ENCODE measurements around the gene ZNF143. TPM values are rescaled to one million over a fixed set of nuclear protein-coding genes. Genes with fewer than 3 reads are reported as not detected.

The ZNF143 gene
- total and polyA plus RNA-seq, 2 of the 4 experiments (the other 2 are of a cell fraction) = 23.8 to 49.6 TPM

GRCh38 chr11:9462806-9463537 is 2.2 kb downstream of the ZNF143 start:
- no CpG with 5 or more reads among the region's 8 CpGs for WGBS, 2 experiments (ENCODE audit: extremely low coverage in 2 of 2, insufficient read length in 1 of 2)
- H3K4me1 ChIP-seq (ENCODE audit: control insufficient read depth, insufficient read depth, low read length) = no peaks in the 10 kb centered on the region
- no peak overlapping the region for H3K18ac ChIP-seq (ENCODE audit: low read depth, low read length)
- H3K14ac ChIP-seq (replicated peaks; ENCODE audit: low read depth, low read length) = no peak overlapping the region
- H3K36me3 ChIP-seq (ENCODE audit: control insufficient read depth, insufficient read depth, low read length) = no peaks in the 10 kb centered on the region
- in situ Hi-C loops (cut with MboI; ENCODE audit: low sequenced_read_pairs) = no loop called here
- peaks cover 16 to 42% of the 10 kb centered on the region in 2 experiments for H3K79me1 ChIP-seq (ENCODE audit: low read depth in 1 of 2, low read length in 2 of 2)
- ATAC-seq (ENCODE audit: low read depth) = no peak
- H4K20me1 ChIP-seq (ENCODE audit: insufficient read depth, low read length) = no peaks in the 10 kb centered on the region
- ChIA-PET CTCF (no interaction called here), POLR2A (ENCODE audit: unreplicated experiment) (interaction anchor here (0.6 kb wide), 2 partner anchors 240 to 434 kb away, joined by 3 to 4 read pairs; no protein-coding TSS in a partner anchor)
- H3K27me3 ChIP-seq (ENCODE audit: control insufficient read depth, insufficient read depth, low read length) = no peaks in the 10 kb centered on the region
- H2BK5ac ChIP-seq (ENCODE audit: low read depth, low read length, poor library complexity, severe bottlenecking) = peak overlapping the region; percentile 29
- no peak overlapping the region for H2AK5ac ChIP-seq (ENCODE audit: low read depth, low read length)
- intact Hi-C loops (cut with micrococcal nuclease) = loop anchor here (5.0 kb wide), 1 partner anchor 149 kb away; no protein-coding TSS in a partner anchor
- no peak overlapping the region for H2BK120ac ChIP-seq (ENCODE audit: low read depth, low read length)
- H3K9ac ChIP-seq (ENCODE audit: low read depth, low read length) = no peak overlapping the region
- no peak overlapping the region for H3K4me3 ChIP-seq (ENCODE audit: insufficient read depth, low read depth, low read length)
- no peak for DNase-seq
- no peak overlapping the region for H2BK15ac ChIP-seq (ENCODE audit: low read depth, low read length)
- no peak overlapping the region for H4K91ac ChIP-seq (ENCODE audit: insufficient read depth, low read depth, low read length)
- peak overlapping the region in 1 of 2 experiments; percentile 28; a peak in 2 of 4 replicates for H4K8ac ChIP-seq (ENCODE audit: low read depth in 2 of 2, low read length in 2 of 2)
- H3K4me2 ChIP-seq (ENCODE audit: low read depth, low read length) = no peak overlapping the region
- TF ChIP-seq RCOR1 (IDR thresholded peaks at IDR 0.05; ENCODE audit: insufficient replicate concordance, low read length) (no peak), MAFK (IDR thresholded peaks at IDR 0.05; ENCODE audit: low read depth, low read length) (peak; percentile 52; the same call in 1 of the 2 replicates), NFE2L2 (IDR thresholded peaks at IDR 0.05; ENCODE audit: low read depth, low read length) (peak; percentile 86)
- BruUV-seq (replicated peaks) = no TSS peak
- no peak overlapping the region for H2AFZ ChIP-seq (replicated peaks; ENCODE audit: low read length, poor library complexity)
- H3K9me1 ChIP-seq (ENCODE audit: insufficient read depth, low read length) = no peaks in the 10 kb centered on the region
- H2AK9ac ChIP-seq (replicated peaks; ENCODE audit: low read depth, low read length, poor library complexity) = no peak overlapping the region
- no peak overlapping the region for H3K27ac ChIP-seq (ENCODE audit: insufficient read depth, low read length)
- H2BK20ac ChIP-seq (ENCODE audit: low read depth, low read length) = no peak overlapping the region
- H3K56ac ChIP-seq (ENCODE audit: extremely low read depth, insufficient read depth, low read length) = no peak overlapping the region
- no peak overlapping the region for H3K4ac ChIP-seq (ENCODE audit: low read depth, low read length)
- dilution Hi-C loops (cut with HindIII; ENCODE audit: low sequenced_read_pairs, unreplicated experiment) = no loop called here
- H4K5ac ChIP-seq (ENCODE audit: low read depth, low read length) = no peak overlapping the region
- H3K23ac ChIP-seq (ENCODE audit: low read depth, low read length) = peak overlapping the region; percentile 43; the same call in 1 of the 2 replicates
- H3K9me3 ChIP-seq (ENCODE audit: control insufficient read depth, insufficient read depth, low read length) = no peaks in the 10 kb centered on the region
